MV-4-11 (cell line): ENCODE data around the gene ZP3.
"Not testable (repeated sequence)": the region's sequence is repeated elsewhere in the genome, so short reads cannot be mapped to it uniquely, and the experiment has no call there.

Experiments
- DNase-seq: peaks from one replicate; lab custom pipeline; 2025; lab: John Stamatoyannopoulos, UW

ZP3 gene

DNA sequence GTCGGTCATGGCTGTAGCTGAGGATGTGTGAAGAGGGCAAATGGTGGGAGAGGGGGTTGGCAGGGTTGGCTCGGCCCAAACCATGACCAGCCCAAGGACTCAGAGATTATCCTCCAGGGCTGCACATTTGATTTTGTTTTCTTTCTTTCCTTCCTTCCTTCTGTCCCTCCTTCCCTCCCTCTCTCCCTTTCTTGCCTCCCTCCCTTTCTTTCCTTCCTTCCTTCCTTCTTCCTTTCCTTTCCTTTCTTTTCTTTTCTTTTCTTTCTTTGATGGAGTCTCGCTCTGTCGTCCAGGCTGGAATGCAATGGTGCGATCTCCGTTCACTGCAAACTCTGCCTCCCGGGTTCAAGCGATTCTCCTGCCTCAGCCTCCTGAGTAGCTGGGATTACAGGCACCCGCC is 19.0 kb upstream of the ZP3 start:
- no peak for DNase-seq

DNA sequence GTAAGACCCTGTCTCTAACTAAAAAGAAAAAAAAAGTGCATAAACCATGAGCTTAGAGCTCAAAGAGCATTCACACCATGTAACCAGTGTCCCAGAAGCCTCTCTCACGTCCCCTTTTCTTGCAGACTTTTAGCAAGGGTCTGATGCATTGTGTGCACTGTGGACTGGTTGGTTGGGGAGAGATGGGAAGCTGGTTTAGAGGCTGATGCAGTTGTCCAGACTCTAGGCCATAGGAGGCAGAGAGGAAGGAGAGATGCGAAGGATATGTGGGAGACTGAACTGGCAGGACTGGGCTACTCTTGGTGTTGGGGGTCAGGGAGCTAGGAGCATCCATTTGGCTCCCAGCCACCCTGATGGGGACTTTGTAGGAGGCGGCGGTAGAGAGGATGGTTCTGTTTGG is 17.0 kb upstream of the ZP3 start:
- no peak for DNase-seq

- no peak for DNase-seq
These were observed 16.6 kb upstream of the ZP3 start for GRCh38 chr7:76408121-76408560.

- no peak for DNase-seq
These were observed 15.2 kb upstream of the ZP3 start, which contains the start of gene SSC4D for GRCh38 chr7:76409537-76409936. TSS of gene SSC4D (minus strand) at chr7:76409697. CDS start at chr7:76404439, 5,258 bp downstream.

- peak; percentile 45 for DNase-seq
These were observed 13.1 kb upstream of the ZP3 start for GRCh38 chr7:76411626-76412025.

- no peak for DNase-seq
These were observed 12.5 kb upstream of the ZP3 start for GRCh38 chr7:76412249-76412648.

- not testable (repeated sequence) for DNase-seq
These were observed 7.0 kb upstream of the ZP3 start for GRCh38 chr7:76417654-76418310.

GRCh38 chr7:76421097-76421496 is 3.7 kb upstream of the ZP3 start:
- DNase-seq = peak; percentile 9

DNA sequence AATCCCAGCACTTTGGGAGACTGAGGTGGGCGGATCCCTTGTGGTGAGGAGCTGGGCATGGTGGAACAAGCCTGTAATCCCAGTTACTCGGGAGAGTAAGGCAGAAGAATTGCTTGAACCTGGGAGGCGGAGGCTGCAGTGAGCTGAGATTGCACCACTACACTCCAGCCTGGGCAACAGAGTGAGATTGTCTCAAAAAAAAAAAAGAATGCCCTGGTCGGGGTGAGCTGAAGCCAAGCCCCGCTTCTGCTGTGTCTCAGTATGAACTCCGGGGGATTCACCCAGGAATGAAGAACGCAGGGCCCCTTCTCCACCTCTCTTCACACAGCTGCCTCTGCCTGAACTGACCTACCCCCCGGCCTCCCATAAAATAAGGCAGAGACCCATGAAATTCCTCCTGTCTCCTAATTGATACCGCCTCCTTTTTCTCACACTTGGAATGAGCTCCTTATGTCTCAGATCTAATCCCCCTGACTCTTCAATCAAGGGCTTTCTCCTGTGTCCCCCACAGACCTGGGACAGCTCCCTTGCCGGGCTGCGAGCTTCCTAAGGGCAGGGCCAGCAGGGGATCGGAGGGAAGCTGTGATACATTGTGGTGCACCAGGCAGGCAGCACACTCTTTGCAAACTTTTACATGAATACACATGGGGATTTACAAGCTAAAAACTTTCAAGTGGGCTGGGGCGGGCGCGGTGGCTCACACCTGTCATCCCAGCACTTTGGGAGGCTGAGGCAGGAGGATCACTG is 911 bp upstream of the ZP3 start:
- DNase-seq = no peak

GRCh38 chr7:76425156-76425555 is 406 bp downstream of the ZP3 start:
- DNase-seq = no peak

DNA sequence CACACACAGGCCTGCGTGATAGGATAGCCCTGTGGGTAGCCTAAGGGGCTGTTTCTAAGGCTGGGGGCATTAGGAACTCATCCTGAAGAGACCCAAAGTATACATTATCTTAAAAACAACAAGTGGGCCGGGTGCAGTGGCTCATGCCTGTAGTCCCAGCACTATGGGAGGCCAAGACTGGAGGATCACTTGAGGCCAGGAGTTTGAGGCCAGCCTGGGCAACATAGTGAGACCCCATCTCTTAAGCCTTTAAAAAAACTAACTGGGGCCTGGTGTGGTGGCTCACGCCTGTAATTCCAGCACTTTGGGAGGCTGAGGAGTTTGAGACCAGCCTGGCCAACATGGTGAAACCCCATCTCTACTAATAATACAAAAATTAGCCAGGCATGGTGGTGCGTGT is 808 bp downstream of the ZP3 start:
- DNase-seq = not testable (repeated sequence)

- DNase-seq = no peak
These were observed 1.5 kb downstream of the ZP3 start for GRCh38 chr7:76426246-76426645.

DNA sequence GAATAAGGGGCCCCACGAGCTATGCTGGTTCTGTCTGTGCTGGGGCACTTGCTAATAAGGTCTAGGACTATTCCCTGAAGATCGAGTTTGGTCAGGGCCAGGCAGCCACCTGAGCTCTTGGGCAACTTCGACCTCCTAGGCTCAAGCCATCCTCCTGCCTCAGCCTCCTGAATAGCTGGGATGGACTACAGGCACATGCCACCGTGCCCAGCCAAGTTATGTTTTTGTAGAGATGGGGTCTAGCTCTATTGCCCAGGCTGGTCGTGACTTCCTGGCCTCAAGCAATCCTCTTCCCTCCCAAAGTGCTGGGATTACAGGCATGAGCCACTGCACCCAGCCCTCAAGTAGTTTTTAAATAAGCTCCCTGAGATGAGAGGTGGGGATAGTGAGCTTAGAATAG is 2.9 kb downstream of the ZP3 start:
- DNase-seq = no peak

DNA sequence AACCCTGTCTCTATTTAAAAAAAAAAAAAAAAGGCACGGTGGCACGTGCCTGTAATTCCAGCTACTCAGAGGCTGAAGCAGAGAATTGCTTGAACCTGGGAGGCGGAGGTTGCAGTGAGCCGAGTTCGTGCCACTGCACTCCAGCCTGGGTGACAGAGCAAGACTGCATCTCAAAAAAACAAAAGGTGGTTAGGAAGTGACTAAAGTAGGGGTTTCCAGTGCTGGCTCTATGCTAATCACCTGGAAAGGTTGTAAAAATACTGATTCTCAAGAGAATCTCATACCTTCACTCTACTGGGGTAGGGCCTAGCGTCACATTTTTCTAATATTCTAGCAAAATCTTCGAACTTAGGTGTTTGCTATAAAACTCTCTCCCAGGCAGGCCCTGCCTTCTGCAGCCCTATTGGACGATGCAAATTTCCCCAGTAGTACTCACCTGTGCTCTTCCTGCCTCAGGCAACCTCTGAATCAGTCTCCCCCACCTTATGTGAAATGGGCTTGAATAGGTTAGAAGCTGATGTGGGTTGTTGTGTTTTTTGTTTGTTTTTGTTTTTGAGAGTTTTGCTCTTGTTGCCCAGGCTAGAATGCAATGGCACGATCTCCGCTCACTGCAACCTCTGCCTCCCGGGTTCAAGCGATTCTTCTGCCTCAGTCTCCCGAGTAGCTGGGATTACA is 3.5 kb downstream of the ZP3 start:
- no peak for DNase-seq

DNA sequence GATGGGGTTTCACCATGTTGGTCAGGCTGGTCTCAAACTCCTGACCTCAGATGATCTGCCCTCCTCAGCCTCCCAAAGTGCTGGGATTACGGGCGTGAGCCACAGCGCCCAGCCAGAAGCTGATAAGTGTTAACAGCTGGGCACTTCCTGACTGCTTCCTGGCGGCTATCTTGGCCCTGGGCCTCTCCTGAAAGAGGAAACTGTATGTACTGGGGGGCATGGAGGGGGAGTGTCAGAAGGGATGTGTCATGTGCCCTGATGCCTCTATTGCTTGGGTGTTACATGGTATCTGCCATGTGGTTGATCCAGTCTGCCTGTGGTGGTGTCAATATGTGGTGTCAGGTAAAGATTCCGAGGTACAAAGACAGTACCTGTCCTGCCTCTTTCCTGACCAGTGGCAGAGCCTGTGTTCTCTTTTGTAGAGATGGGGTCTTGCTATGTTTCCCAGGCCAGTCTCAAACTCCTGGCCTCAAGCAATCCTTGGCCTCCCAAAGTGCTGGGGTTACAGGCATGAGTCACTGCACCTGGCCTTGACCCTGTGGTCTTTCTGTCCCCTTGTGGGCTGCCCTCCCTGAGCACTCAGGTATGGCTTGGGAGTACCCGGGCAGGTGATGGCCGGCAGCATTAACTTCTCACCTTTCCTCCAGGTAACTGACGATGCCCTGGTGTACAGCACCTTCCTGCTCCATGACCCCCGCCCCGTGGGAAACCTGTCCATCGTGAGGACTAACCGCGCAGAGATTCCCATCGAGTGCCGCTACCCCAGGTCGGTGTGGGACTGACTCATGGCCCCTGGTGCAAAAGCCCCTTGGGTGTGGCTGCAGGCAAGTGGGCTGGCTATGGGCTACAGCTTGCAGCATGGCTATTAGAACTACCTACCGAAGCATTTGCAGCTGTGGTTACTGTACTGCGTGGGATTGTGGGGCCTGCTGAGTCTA is 4.4 kb downstream of the ZP3 start:
- DNase-seq = peak; percentile 91

DNA sequence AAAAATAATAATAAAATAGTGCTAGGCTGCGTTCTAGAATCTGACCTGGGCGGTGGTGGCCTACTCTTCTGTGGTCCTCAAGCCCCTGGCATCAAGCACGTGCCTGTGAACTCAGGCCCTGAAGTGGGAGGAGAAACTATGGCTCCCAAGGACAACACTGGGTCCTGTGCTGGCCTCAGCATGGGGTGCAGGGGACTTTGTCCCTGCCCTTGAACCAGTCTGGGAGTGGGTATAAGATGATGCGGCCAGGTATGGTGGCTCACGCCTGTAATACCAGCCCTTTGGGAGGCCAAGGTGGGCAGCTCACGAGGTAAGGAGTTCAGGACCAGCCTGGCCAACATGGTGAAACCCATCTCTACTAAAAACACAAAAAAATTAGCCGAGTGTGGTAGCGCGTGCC is 5.5 kb downstream of the ZP3 start:
- DNase-seq = no peak

- DNase-seq = no peak
These were observed 6.1 kb downstream of the ZP3 start for GRCh38 chr7:76430836-76431235.

DNA sequence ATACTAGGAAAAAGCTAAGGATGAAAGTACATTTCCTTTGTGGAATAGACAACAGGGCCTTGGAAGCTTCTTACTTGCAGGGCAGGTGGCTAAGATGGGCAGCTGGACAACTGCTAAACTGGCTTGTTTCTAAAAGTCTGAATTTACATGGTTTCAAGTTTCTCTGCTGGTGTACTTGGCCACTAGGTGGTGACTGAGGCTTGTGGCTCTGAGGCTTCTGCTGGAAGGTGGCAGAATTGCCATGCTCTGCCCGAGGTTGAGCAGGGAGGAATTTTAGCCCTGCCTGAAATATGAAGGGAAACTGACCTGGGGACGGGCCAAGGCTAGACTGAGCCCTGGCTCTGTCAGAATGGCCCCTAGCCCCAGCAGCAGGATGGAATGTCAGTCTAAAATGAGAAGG is 13.1 kb downstream of the ZP3 start:
- DNase-seq = peak; percentile 62

- DNase-seq = not testable (repeated sequence)
These were observed 14.6 kb downstream of the ZP3 start for GRCh38 chr7:76439120-76439888.

DNA sequence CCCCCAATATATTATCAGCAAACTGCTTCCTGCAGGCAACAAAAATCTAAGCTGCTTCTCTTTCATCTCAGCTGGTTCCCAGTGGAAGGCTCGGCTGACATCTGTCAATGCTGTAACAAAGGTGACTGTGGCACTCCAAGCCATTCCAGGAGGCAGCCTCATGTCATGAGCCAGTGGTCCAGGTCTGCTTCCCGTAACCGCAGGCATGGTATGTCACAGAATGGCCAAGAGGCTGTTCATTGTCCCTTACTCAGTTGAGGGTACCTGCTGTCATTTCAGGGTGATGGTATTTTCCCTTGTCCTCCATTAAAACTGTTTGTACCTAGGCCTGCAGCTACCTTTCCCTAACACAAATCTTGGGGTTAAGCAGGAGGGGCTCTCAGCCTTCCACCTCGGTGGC is 15.7 kb downstream of the ZP3 start:
- DNase-seq = not testable (repeated sequence)

- not testable (repeated sequence) for DNase-seq
These were observed 17.0 kb downstream of the ZP3 start for GRCh38 chr7:76441792-76442191.
